ENCODE measurements around the gene DICER1. TPM values are rescaled to one million over a fixed set of nuclear protein-coding genes. Genes with fewer than 3 reads are reported as not detected.

Gene DICER1
- total and polyA plus RNA-seq, 2 experiments from 2014 or later, result 21.4 to 59.2 TPM

GRCh38 chr14:95054346-95055280 is 102.7 kb downstream of the DICER1 start:
- no peak overlapping the region for H3K27ac Mint-ChIP-seq
- Histone ChIP-seq H3K4me2 (no peak overlapping the region), H3K27ac (ENCODE audit: low read depth) (no peak overlapping the region), H3K4me1 (ENCODE audit: insufficient read depth) (no peaks in the 10 kb centered on the region), H3K79me2 (replicated peaks; ENCODE audit: insufficient read depth) (no peaks in the 10 kb centered on the region), H3K27me3 (ENCODE audit: insufficient read depth) (no peaks in the 10 kb centered on the region), H3F3A (replicated peaks; ENCODE audit: low read depth) (no peaks in the 10 kb centered on the region), H4K20me1 (replicated peaks; ENCODE audit: insufficient read depth) (no peaks in the 10 kb centered on the region), H3K9me2 (ENCODE audit: insufficient read depth) (no peaks in the 10 kb centered on the region), H3K4me3 (no peak overlapping the region), H2AFZ (no peak overlapping the region), H3K36me3 (ENCODE audit: insufficient read depth) (no peaks in the 10 kb centered on the region)
- DNase-seq (ENCODE audit: low spot score), result no peak
- H3K4me3 Mint-ChIP-seq, result no peak overlapping the region
- peaks cover 8% of the 10 kb centered on the region for H3K4me1 Mint-ChIP-seq
- no peak for ATAC-seq
- H3K36me3 Mint-ChIP-seq (ENCODE audit: low read depth), result no peaks in the 10 kb centered on the region
- H3K9me3 Mint-ChIP-seq, result no peaks in the 10 kb centered on the region; the same call in 2 of the 3 replicates
- H3K27me3 Mint-ChIP-seq (ENCODE audit: insufficient read depth, low read depth, poor library complexity), result peaks cover 10% of the 10 kb centered on the region
- TF ChIP-seq, protein P1, sequence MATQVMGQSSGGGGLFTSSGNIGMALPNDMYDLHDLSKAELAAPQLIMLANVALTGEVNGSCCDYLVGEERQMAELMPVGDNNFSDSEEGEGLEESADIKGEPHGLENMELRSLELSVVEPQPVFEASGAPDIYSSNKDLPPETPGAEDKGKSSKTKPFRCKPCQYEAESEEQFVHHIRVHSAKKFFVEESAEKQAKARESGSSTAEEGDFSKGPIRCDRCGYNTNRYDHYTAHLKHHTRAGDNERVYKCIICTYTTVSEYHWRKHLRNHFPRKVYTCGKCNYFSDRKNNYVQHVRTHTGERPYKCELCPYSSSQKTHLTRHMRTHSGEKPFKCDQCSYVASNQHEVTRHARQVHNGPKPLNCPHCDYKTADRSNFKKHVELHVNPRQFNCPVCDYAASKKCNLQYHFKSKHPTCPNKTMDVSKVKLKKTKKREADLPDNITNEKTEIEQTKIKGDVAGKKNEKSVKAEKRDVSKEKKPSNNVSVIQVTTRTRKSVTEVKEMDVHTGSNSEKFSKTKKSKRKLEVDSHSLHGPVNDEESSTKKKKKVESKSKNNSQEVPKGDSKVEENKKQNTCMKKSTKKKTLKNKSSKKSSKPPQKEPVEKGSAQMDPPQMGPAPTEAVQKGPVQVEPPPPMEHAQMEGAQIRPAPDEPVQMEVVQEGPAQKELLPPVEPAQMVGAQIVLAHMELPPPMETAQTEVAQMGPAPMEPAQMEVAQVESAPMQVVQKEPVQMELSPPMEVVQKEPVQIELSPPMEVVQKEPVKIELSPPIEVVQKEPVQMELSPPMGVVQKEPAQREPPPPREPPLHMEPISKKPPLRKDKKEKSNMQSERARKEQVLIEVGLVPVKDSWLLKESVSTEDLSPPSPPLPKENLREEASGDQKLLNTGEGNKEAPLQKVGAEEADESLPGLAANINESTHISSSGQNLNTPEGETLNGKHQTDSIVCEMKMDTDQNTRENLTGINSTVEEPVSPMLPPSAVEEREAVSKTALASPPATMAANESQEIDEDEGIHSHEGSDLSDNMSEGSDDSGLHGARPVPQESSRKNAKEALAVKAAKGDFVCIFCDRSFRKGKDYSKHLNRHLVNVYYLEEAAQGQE (IDR thresholded peaks at IDR 0.05; ENCODE audit: unreplicated experiment), result no peak
- no peak for TF ChIP-seq ZNF462 (CRISPR knock-in tag; IDR thresholded peaks at IDR 0.05)
- TF ChIP-seq NANOG (IDR thresholded peaks at IDR 0.05; ENCODE audit: borderline replicate concordance), result no peak
- TF ChIP-seq POLR2AphosphoS5 (IDR thresholded peaks at IDR 0.05; ENCODE audit: low read depth), result no peak
- no peak for TF ChIP-seq CREB1 (CRISPR knock-in tag; IDR thresholded peaks at IDR 0.05; ENCODE audit: low read depth)
- TF ChIP-seq ZNF114 (CRISPR knock-in tag; IDR thresholded peaks at IDR 0.05), result no peak
- TF ChIP-seq EZH2phosphoT487 (IDR thresholded peaks at IDR 0.05; ENCODE audit: unreplicated experiment), result no peak
- TF ChIP-seq ZNF331 (CRISPR knock-in tag; IDR thresholded peaks at IDR 0.05; ENCODE audit: low read depth), result no peak
- TF ChIP-seq EZH2 (IDR thresholded peaks at IDR 0.05; ENCODE audit: low read depth, unreplicated experiment), result no peak
- TF ChIP-seq STAT1 (IDR thresholded peaks at IDR 0.05; ENCODE audit: unreplicated experiment), result no peak
- TF ChIP-seq JUNB (IDR thresholded peaks at IDR 0.05; ENCODE audit: unreplicated experiment), result no peak
- TF ChIP-seq ETS1 (IDR thresholded peaks at IDR 0.05), result no peak
